Measurements from ENCODE around the gene TBC1D20.

GRCh38 chr20:504632-505075 is 42.3 kb upstream of the TBC1D20 start:
- TF ChIP-seq POLR2A (IDR thresholded peaks at IDR 0.05) (no peak), CTCF (IDR thresholded peaks at IDR 0.05 in 4 of 5, conservative IDR thresholded peaks at IDR 0.05 in 1 of 5) (no peak)

Measured in gastrocnemius medialis (tissue), 4 donors.